Measurements from ENCODE around the gene SHB.

SHB gene

GRCh38 chr9:37988602-37989001 lies 80.4 kb downstream of the SHB start:
- DNase-seq (ENCODE audit: low spot score) = no peak

- no peak for DNase-seq (ENCODE audit: low spot score)
These were observed 81.0 kb downstream of the SHB start for GRCh38 chr9:37988041-37988440.

GRCh38 chr9:37987467-37987981 lies 81.5 kb downstream of the SHB start:
- no peak for DNase-seq (ENCODE audit: low spot score)

GRCh38 chr9:37986771-37987258 lies 82.2 kb downstream of the SHB start:
- DNase-seq (ENCODE audit: low spot score) = no peak

GRCh38 chr9:37986001-37986400 lies 83.0 kb downstream of the SHB start:
- no peak for DNase-seq (ENCODE audit: low spot score)

GRCh38 chr9:37984672-37985611 lies 84.1 kb downstream of the SHB start:
- DNase-seq (ENCODE audit: low spot score) = no peak

GRCh38 chr9:37984278-37984671 lies 84.8 kb downstream of the SHB start:
- no peak for DNase-seq (ENCODE audit: low spot score)

- no peak for DNase-seq (ENCODE audit: low spot score)
These were observed 85.5 kb downstream of the SHB start for GRCh38 chr9:37983381-37984067.

- no peak for DNase-seq (ENCODE audit: low spot score)
These were observed 89.2 kb downstream of the SHB start for GRCh38 chr9:37979844-37980243.

- no peak for DNase-seq (ENCODE audit: low spot score)
These were observed 90.0 kb downstream of the SHB start for GRCh38 chr9:37978983-37979382.

- no peak for DNase-seq (ENCODE audit: low spot score)
These were observed 90.6 kb downstream of the SHB start for GRCh38 chr9:37978481-37978864.

GRCh38 chr9:37977851-37978480 lies 91.1 kb downstream of the SHB start:
- no peak for DNase-seq (ENCODE audit: low spot score)

- DNase-seq (ENCODE audit: low spot score) = no peak
These were observed 92.1 kb downstream of the SHB start for GRCh38 chr9:37976714-37977477.

- no peak for DNase-seq (ENCODE audit: low spot score)
These were observed 93.4 kb downstream of the SHB start for GRCh38 chr9:37975639-37976038.

- no peak for DNase-seq (ENCODE audit: low spot score)
These were observed 94.4 kb downstream of the SHB start for GRCh38 chr9:37974506-37975173.

- DNase-seq (ENCODE audit: low spot score) = no peak
These were observed 96.6 kb downstream of the SHB start for GRCh38 chr9:37972351-37972848.

- DNase-seq (ENCODE audit: low spot score) = no peak
These were observed 97.3 kb downstream of the SHB start for GRCh38 chr9:37971691-37972090.

GRCh38 chr9:37971108-37971459 lies 97.9 kb downstream of the SHB start:
- DNase-seq (ENCODE audit: low spot score) = no peak

- no peak for DNase-seq (ENCODE audit: low spot score)
These were observed 98.5 kb downstream of the SHB start for GRCh38 chr9:37970301-37971107.
